Keratinocyte (primary cell): ENCODE data around the gene CISTR. TPM values are rescaled to one million over a fixed set of nuclear protein-coding genes. Genes with fewer than 3 reads are reported as not detected.

ENCODE experiments used
- DNase-seq: peaks from one replicate; pipeline ENCODE4 v3.0.0-alpha.2; 2011; ENCODE audit warnings: low read depth, missing footprints, low spot score
- FAIRE-seq: peaks from 2 replicates; lab custom pipeline; 2011; peaks lifted over from hg19 to GRCh38; lab: Jason Lieb, UNC
- H2AFZ ChIP-seq: 2 replicates; pipeline ENCODE4 v1.6.0; 2012; ENCODE audit warnings: low read length, control low read depth, inconsistent platforms; ENCODE audit not compliant: control insufficient read depth
- H3K27ac ChIP-seq: 2 replicates; pipeline ENCODE4 v1.5.1; 2011; ENCODE audit warnings: low read length; ENCODE audit not compliant: control insufficient read depth, insufficient read depth
- H3K27me3 ChIP-seq: 3 replicates; pipeline ENCODE4 v1.6.0; 2011; ENCODE audit warnings: low read length; ENCODE audit not compliant: control insufficient read depth, insufficient read depth; ENCODE audit errors: extremely low read depth
- H3K36me3 ChIP-seq, 2 experiments: 2 replicates in 1 of 2; 3 replicates in 1 of 2; pipeline ENCODE4 v1.5.1; 2011; ENCODE audit warnings: low read length in 2 of 2, mild to moderate bottlenecking in 1 of 2; ENCODE audit not compliant: control insufficient read depth in 2 of 2, insufficient read depth in 2 of 2; ENCODE audit errors: extremely low read depth in 1 of 2
- H3K4me1 ChIP-seq: 3 replicates; pipeline ENCODE4 v1.5.1; 2011; ENCODE audit warnings: low read length; ENCODE audit not compliant: control insufficient read depth, insufficient read depth; ENCODE audit errors: extremely low read depth
- H3K4me2 ChIP-seq: 3 replicates; pipeline ENCODE4 v1.6.0; 2011; ENCODE audit warnings: low read depth, low read length; ENCODE audit not compliant: control insufficient read depth, insufficient read depth; ENCODE audit errors: extremely low read depth
- H3K4me3 ChIP-seq, 3 experiments: fragments of 200-600 bp in 1 of 3; sonication (generic) in 1 of 3; 2 replicates in 2 of 3; 3 replicates in 1 of 3; pipeline ENCODE4 v1.5.1; 2011 to 2016; ENCODE audit warnings: low read length in 3 of 3, mild to moderate bottlenecking in 3 of 3, control low read depth in 2 of 3, inconsistent platforms in 1 of 3, low read depth in 1 of 3, mixed read lengths in 1 of 3, mixed run types in 1 of 3, moderate library complexity in 1 of 3; ENCODE audit not compliant: control insufficient read depth in 2 of 3, insufficient read depth in 2 of 3; ENCODE audit errors: extremely low read depth in 1 of 3
- H3K79me2 ChIP-seq: 2 replicates; pipeline ENCODE4 v1.6.0; 2012; ENCODE audit warnings: low read length; ENCODE audit not compliant: control insufficient read depth, insufficient read depth
- H3K9ac ChIP-seq: 3 replicates; pipeline ENCODE4 v1.6.0; 2011; ENCODE audit warnings: low read length; ENCODE audit not compliant: control insufficient read depth, insufficient read depth; ENCODE audit errors: extremely low read depth
- H3K9me1 ChIP-seq: 3 replicates; pipeline ENCODE4 v1.6.0; 2011; ENCODE audit warnings: low read length; ENCODE audit not compliant: control insufficient read depth, insufficient read depth; ENCODE audit errors: extremely low read depth
- H3K9me3 ChIP-seq: 2 replicates; pipeline ENCODE4 v1.5.1; 2012; ENCODE audit warnings: low read depth, low read length; ENCODE audit not compliant: control insufficient read depth
- H4K20me1 ChIP-seq: 3 replicates; pipeline ENCODE4 v1.6.0; 2011; ENCODE audit warnings: low read length; ENCODE audit not compliant: control insufficient read depth, insufficient read depth; ENCODE audit errors: extremely low read depth
- EZH2 ChIP-seq: IDR thresholded peaks from one replicate; pipeline ENCODE4 v1.6.1; 2012; ENCODE audit warnings: inconsistent platforms, mild to moderate bottlenecking, low read length, moderate library complexity
- dilution Hi-C: fragments of 300-500 bp; cut with MboI; formaldehyde crosslinking; loops from one replicate; pipeline ENCODE4 v1.7.0; 2020; ENCODE audit warnings: low sequenced_read_pairs; ENCODE audit not compliant: extremely low pct_ligation_motif_present
- polyA plus RNA-seq, 5 experiments: library from polyadenylated mRNA; depleted of rRNA in 3 of 5; stranded (reverse) in 3 of 5; stranded (forward) in 1 of 5; unstranded in 1 of 5; fragments of >200 nt; gene quantifications; 1 replicate in 1 of 5; 2 replicates in 3 of 5; 3 replicates in 1 of 5; pipeline versions ENCODE4 v1.2.1 to v1.2.3, GENCODE V29; 2011 to 2012; ENCODE audit warnings: missing spikeins in 2 of 5, low read depth in 1 of 5, low replicate concordance in 1 of 5
- TF ChIP-seq, protein P1 (sequence below), 3 experiments: IDR thresholded peaks in 1 of 3; conservative IDR thresholded peaks in 1 of 3; optimal IDR thresholded peaks in 1 of 3; 2 replicates in 2 of 3; 3 replicates in 1 of 3; pipeline versions ENCODE3 to v1.5.1; 2011; ENCODE audit warnings: low read length in 3 of 3, mild to moderate bottlenecking in 3 of 3, moderate library complexity in 2 of 3, control low read depth in 1 of 3, inconsistent platforms in 1 of 3; ENCODE audit not compliant: insufficient read depth in 2 of 3; ENCODE audit errors: extremely low read depth in 1 of 3

Gene CISTR
- polyA plus RNA-seq, 1 donor (not counting 4 experiments of a cell fraction or from before 2014, with no cell fraction given), result not detected

DNA sequence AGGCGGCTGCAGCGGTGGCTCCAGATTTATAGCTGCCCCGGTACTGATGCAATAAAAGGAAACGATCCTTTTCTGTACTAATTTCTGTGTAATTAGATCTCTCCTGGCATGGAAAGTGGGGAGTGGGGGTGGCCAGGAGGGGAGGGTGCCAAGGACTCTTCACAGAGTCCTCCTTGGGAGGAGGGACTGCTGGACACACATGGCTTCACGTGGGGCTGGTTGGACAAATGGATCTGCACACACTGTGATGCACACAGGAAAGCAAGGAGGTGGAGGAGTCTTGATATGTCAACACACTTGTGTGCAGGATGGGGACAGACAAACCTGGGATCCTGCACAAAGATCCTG, 52.1 kb downstream of the CISTR start:
- dilution Hi-C loops, result no loop called here
- Histone ChIP-seq H3K27ac (no peak overlapping the region), H3K9ac (no peak overlapping the region), H3K9me3 (no peaks in the 10 kb centered on the region), H3K9me1 (no peaks in the 10 kb centered on the region), H3K4me3 (no peak overlapping the region), H3K79me2 (no peaks in the 10 kb centered on the region), H3K27me3 (peaks cover 13% of the 10 kb centered on the region), H2AFZ (no peak overlapping the region), H3K4me1 (peaks cover 22% of the 10 kb centered on the region), H3K4me2 (no peak overlapping the region), H4K20me1 (no peaks in the 10 kb centered on the region), H3K36me3 (no peaks in the 10 kb centered on the region)
- no peak for FAIRE-seq
- no peak for DNase-seq
- TF ChIP-seq, protein P1, sequence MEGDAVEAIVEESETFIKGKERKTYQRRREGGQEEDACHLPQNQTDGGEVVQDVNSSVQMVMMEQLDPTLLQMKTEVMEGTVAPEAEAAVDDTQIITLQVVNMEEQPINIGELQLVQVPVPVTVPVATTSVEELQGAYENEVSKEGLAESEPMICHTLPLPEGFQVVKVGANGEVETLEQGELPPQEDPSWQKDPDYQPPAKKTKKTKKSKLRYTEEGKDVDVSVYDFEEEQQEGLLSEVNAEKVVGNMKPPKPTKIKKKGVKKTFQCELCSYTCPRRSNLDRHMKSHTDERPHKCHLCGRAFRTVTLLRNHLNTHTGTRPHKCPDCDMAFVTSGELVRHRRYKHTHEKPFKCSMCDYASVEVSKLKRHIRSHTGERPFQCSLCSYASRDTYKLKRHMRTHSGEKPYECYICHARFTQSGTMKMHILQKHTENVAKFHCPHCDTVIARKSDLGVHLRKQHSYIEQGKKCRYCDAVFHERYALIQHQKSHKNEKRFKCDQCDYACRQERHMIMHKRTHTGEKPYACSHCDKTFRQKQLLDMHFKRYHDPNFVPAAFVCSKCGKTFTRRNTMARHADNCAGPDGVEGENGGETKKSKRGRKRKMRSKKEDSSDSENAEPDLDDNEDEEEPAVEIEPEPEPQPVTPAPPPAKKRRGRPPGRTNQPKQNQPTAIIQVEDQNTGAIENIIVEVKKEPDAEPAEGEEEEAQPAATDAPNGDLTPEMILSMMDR (optimal IDR thresholded peaks at IDR 0.05 in 1 of 3, IDR thresholded peaks at IDR 0.05 in 1 of 3, conservative IDR thresholded peaks at IDR 0.05 in 1 of 3; ENCODE audit: extremely low read depth in 1 of 3, insufficient read depth in 2 of 3, low read length in 3 of 3), result no peak
- no peak for TF ChIP-seq EZH2

- Histone ChIP-seq H3K9me1 (no peaks in the 10 kb centered on the region), H2AFZ (no peak overlapping the region), H3K4me1 (peaks cover 22% of the 10 kb centered on the region), H4K20me1 (no peaks in the 10 kb centered on the region), H3K27ac (no peak overlapping the region), H3K27me3 (peaks cover 10% of the 10 kb centered on the region), H3K36me3 (no peaks in the 10 kb centered on the region), H3K9ac (no peak overlapping the region), H3K4me2 (no peak overlapping the region), H3K79me2 (no peaks in the 10 kb centered on the region), H3K9me3 (no peaks in the 10 kb centered on the region), H3K4me3 (no peak overlapping the region)
- no peak for TF ChIP-seq EZH2
- TF ChIP-seq, protein P1 (optimal IDR thresholded peaks at IDR 0.05 in 1 of 3, IDR thresholded peaks at IDR 0.05 in 1 of 3, conservative IDR thresholded peaks at IDR 0.05 in 1 of 3; ENCODE audit: extremely low read depth in 1 of 3, insufficient read depth in 2 of 3, low read length in 3 of 3), result no peak
- dilution Hi-C loops, result no loop called here
- DNase-seq (no peak), FAIRE-seq (no peak)
These were observed 52.7 kb downstream of the CISTR start for GRCh38 chr12:53698948-53699677.
